Right lung (tissue), 5 donors: Measurements from ENCODE around the gene TNS3. TPM values are rescaled to one million over a fixed set of nuclear protein-coding genes. Genes with fewer than 3 reads are reported as not detected.
A peak's percentile ranks its signal among the peaks of the same experiment; 100 is the strongest.

ENCODE experiments used
- DNase-seq, 2 donors: peaks; one replicate each; pipeline ENCODE4 v3.0.0-alpha.2; 2013
- polyA plus RNA-seq, 5 donors: library from polyadenylated mRNA; unstranded; fragments of 120-200 nt; gene quantifications; one replicate each; pipeline versions ENCODE4 v1.2.1 to v1.2.3, GENCODE V29; 2013; ENCODE audit warnings: inconsistent platforms in 1 of 5, low replicate concordance in 1 of 5; ENCODE audit not compliant: insufficient read length in 5 of 5, insufficient read depth in 1 of 5

TNS3 gene
- polyA plus RNA-seq, 5 donors = 76.8 to 102 (median 95.4) TPM

DNA sequence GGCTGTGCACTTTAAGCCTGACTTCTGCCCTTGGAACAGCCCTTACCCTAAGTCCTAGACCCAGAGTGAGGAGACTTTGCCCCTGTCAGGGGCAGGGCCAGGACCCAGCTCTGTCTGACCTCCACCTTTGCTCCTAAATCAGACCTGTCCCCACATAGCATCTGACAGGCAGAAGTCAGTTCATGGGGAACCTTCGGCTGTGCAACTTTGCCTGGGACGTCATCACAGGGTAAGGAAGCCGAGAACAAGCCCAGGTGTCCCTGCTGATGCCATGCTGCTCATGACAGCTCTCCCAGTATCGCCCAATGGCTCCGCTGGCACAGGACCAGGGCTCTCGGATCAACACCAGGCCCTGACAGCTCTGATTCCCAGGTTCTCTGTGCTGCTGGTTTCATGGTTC is 55.4 kb downstream of the TNS3 start:
- DNase-seq = no peak

DNA sequence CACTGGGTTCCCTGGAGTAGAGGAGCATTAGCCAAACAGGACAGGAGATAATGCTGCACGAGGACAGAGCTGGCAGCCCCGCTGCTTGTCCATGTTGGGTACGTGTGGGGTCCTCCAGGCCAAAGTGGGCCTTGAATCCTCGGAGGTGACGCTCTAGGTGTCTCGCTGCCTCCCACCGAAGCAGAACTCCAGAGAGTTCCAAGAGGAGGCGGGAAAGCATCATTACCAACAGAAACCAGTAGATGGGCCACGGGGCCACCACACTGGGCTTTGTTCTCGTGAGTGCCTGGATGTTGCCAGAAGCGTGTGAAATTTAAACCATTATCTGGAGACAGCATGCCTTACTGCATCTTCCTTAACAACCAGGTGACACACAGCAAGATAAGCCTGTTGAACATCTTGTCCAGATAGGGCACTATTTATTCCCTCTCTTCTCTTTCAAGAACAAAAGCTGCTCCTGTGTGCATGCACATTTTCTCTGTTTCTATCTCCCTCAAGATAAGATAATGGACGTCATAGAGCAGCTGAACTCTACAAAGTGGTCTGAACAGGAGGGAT is 56.8 kb downstream of the TNS3 start:
- DNase-seq = no peak

DNA sequence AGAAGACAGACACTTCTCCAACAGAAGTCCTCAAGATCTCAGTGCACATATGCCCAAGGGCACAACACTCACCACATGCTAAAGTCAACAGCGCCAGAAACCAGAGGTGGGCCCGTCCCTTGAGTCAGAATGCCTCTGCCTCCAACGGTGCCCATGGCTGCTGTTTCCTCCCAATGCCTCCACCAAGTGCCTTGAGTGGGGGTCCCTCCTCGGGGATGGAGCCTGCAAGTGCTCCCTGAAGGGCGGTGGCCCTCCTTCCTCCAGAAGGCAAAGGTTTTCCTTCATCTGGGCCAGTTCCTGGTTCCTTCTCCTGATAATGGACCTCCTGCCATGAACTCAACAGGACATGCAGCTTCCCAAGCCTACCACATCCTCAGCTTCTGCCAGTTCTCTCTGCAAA is 58.5 kb downstream of the TNS3 start:
- DNase-seq = no peak

DNA sequence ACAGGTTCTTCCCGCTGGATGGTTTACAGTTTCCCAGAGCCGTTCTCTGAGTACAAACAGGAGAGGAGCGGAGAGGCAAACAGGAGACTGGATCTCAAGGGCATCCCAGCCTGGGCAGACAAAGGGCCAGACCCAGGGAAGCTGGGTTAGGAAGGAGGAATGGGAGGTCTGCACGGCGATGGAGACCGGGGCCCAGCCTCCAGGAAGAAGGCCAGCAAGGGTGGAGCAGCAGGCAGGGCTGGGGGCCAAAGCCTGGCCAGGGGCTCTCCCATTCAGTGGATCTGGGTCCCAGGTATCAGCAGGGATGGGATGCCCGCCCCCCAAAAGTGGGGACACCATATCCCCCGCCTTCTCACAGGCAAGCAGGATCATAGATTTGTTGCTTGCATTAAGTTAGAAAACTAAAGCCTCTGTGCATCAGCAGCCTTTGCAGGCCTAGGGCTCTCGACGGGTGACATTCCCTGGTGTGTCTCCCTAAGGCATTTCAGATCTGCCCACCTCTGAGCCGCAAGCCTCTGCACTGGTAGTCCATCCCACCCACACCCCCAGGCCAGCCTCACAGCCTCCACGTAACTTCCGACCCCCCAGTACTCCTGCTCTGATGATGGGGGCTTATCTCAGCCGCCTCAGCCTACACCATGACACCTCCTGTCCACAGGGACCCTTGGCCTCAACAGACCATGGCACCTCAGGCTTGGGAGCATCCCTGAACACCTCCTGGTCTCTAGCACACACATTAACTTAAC is 59.9 kb downstream of the TNS3 start:
- DNase-seq = no peak

DNA sequence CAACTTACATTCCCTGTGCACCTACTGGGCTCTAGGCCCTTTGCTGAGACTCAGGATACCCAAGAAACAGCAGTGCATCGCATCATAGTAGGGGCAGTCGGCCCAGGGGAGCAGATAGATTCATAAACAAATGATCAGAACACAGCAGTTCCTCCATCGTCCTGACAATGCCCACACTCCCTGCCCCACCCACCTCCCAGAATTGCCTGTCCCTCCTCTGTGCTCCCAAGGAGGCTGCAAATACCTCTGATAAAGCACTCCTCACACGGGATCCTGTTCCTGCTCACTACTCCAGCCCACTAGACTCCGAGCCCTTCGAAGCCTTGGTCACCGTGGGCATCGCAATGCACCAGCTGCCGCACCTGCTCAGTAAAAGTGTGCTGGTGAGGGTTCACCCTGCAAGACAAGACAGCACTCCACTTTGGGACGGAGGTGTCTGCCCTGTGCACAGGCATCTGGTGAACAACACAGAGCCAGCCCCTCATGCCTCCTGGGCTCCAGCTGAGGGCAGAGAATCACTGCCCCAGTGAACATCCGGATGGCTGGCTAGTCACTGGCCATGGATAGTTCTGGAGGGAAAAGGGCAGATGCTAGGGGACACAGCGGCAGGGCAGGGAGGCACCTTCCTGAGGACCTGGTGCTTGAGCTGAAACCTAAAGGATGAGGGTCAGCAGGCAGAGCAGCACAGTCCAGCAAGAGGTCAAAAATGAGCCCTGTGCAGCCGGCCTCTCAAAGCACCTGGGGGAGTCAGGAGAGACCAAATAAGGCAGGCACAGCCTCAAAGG is 60.7 kb downstream of the TNS3 start:
- no peak for DNase-seq

DNA sequence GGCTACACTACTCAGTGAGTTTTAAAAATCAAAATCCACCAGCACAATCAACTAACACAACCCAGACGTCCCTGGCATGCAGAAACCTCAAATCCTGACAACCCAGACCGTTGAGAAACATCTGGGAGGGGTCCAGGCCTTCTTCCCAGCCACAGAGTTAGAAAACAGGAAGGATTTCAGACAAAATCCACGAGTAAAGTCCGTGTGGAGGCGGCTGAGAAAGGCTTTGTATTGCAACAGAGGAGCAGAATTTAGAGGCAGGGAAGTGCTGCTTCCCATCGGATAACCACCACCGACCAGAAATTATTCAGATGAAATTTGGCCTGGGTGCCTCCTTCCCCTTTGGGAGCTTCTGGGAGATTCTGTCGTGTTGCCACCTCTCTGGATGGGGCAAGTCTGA is 61.5 kb downstream of the TNS3 start:
- no peak for DNase-seq

DNA sequence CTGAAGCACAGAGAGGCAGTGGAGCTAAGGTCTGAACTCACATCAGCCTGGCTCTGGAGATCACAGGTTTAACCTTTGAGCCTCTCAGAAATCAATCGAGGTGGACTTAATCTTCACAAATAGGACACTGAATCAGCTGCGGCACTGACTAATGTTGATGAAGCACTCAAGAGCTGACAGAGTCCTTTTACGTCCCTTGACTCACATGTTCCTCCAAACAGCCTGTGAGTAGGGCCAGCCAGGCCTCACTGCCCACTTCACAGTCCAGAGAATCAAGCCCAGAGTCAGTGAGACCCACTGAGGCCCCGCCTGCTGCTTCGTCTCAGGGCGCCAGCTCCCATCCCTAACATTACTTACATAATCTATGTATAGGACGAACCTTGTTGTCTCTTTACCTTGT is 63.1 kb downstream of the TNS3 start:
- no peak for DNase-seq

DNA sequence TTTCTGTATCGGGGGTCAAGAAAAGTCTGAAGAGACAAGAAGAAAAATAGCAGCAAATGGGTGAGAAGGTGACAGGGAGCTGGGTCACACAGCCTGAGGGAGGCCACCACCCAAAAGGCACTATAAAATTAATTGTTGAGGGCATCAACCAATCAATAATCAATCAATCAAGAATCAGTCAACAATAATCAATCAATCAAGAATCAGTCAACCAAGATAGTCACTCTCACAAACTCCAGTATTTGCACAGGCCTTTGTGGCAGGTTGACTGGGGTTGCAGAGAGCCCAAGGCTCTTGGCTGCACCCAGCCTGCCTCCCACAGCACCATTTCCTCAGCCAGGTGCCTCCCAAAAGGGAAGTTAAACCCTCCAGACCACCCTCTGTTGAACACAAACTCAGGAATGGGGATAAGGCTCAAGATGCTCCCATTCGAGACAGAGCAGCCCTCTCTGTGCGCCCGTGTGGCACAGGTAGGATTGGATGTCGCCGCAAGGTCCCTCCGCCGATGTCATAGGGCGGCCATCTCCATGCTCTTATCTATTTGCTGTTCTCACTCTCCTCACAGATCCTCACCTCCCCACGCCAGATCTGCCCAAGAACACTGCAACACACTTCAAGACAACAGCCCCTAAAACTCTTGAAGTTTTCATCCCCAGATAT is 64.0 kb downstream of the TNS3 start:
- DNase-seq = no peak

DNA sequence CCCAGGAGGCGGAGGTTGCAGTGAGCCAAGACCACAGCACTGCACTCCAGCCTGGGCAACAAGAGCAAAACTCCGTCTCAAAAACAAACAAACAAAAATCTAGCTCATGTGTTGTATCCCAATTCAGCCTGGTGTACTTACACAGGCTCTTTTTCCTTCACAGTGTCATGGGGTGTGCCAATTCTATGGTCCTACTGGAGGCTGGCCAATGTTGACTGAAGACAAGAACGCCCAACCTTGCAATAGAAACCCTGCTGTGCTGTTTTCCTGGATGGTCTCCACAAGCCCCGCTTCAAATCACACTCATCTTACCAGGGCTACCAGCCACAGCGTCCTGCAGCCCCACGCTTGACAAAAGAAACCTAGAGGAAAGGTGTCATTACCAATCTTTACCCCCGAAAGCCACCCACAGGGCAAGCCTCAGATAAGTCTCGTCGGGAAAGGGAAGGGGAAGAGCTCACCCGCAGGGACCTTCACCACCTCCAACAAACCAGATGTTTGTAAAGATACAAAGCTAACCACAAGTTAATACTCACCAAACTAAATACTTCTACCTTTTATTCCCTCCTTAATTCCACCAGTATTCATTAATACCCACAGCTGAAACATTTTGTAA is 64.8 kb downstream of the TNS3 start:
- DNase-seq = no peak

DNA sequence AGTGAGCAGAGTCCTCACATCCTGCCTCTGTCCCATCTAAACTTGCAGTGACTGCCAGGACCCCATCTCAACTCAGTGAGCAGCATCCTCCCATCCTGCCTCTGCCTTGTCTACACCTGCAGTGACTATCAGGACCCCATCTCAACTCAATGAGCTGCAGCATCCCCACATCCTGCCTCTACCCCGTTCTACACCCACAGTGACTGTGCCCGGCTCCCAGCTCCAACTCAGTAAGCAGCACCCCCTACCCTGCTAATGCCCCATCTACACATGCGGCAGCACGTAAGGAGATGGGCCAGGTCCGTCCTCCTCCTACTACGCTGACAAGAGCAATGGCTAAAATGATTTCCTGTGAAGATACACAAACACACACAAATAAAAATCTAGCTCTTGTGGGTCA is 65.5 kb downstream of the TNS3 start:
- no peak for DNase-seq

DNA sequence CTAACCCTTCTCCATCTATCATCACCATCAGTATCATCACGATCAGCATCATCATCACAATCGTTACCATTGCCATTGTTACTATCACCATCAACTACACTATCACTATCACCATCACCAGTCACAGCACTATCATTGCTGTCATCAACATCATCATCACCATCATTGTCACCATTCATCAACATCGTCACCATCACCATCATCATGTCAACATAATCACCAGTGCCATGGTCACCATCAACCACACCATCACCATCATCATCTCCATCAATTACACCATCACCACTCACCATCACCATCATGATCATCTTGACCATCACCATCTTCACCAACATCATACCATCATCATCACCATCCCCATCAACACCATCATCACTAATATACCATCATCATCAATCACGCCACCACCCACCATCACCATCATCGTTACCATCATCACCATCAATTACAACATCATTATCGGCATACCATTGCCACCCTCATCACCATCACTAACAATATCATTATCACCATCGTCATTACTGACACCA is 66.5 kb downstream of the TNS3 start:
- DNase-seq = no peak

DNA sequence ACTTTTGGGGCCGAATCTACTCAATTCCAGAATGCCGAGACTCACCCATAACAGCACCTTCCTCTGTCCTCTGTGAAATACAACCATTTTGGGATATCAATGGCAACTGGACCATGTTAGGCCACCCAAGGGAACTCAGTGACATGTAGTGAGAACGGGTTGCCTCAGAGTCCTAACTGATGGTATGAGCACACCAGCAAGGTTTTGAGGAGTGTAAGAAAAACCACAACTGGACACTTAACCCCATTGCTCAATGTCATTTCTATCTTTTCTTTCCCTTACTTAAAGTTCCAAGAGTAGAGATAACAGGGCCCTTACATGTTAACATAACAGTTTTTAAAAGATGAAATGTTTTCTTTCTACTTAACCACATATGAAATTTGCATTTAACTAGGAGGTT is 67.1 kb downstream of the TNS3 start:
- DNase-seq = no peak

DNA sequence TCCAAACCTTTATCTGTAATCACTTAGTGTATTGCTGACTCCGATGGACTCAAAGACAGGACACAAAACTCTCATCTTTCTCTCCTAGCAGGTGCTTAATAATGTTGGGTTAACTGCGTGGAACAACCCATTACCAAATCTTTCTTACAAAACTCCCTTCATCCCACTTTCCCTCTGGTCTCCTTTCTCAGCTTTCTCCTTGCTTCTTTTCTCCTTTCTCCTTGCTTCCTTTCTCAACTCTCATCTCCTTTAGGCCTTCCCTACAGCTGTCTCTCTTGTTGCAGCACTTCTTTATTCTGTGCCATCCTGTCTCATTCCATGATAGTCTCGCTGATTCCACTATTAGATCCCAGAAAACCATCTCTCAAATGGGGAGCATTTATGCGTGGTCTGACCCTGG is 67.5 kb downstream of the TNS3 start:
- DNase-seq = no peak

DNA sequence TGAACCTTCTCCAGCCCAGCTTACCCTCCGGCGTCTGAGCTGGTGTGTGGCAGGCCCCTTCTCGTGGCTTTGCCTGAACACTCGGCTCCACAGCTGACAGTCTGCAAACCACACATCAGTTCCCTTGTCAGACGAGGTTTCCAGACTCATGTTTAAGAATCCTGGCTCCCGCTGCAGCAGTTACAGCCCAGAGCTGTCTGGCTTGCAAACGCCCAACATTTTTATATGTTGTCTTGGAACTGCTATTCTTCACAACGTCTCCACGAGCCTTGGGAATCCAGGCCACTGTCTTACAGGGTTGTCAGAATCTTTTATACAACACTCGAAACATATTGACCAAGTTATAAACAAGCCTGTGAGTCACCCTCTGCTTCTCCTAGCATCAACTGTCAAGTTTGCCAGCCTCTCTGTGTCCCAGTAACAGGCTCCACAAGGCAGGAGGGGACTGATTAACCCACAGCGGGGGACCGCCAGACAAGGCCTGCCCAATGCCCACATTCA is 68.1 kb downstream of the TNS3 start:
- DNase-seq = peak; percentile 88 to 89

DNA sequence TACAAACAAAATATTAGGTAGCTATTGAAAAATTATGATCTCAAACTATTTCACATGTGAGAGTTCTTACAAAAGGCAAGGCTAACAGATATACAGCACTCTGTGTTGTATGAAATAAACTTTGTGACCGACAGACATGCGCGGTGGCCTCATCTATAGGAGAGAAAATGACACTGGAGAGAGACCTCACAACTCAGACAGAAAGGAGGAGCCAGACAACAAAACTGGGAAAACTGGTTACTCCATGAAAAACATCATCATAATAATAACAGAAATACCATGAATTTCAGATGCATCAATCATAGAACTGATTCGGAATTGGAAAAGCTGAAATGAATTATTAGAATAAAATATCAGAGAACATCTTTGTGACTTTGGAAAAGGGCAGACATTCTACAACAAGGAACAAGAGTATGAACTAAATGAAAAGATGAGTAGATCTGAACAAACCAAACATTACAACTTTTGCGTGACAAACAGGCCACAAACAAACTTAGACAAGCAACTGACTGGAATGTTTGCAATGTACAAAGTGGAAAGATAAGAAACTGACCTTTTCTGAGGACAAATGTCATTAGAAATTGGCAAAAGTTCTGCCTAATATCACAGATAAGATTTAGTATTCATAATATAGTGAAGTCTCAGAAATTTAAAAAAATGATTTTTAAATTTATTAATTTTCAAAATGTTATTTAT is 69.3 kb downstream of the TNS3 start:
- no peak for DNase-seq

DNA sequence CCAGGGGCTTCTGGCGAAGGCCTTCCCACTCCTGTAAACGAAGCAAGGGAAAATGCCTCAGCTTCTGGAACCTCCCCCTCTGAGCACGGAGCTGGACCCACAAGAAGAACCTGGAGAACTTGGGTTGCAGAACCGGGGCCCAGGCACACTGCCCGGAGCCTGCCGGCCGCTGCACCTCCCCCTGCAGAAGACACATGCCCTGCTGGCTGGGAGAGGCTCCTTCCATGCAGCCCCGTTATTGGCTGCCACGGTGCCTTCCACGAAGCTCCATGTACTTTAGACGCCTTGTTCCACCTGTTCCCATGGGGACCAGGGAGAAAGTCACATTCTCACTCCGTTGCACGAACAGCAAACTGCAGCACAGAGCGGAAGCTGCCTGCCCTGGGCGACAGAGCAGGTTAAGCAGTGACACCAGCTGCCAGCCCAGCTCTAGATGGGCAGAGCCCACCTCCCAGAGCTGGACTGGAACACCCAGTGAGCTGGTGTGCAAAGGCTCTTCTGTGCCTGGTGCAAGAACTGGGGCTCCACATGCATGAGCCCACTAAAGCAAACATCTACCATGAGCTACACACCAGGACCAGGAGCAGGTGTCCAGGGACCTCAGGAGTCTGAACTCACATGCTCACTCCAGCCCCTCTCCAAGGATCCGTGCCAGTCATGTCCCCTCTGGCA is 70.1 kb downstream of the TNS3 start:
- no peak for DNase-seq

DNA sequence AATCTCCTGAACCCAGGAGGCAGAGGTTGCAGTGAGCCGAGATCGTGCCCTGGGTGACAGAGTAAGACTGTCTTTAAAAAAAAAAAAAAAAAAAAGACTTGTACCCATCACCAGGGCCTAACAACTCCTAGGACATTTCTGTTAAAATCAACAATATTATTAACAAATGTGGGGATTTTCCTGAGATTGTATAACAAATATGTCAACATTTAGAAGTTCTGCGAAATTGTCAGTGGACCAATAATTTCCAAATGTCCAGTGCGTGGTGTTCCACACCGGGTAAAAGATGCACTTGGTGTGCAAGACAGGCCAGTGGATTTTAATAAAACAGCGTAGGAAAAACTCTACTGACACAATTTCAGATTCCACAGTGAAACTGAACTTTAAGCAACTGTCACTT is 71.1 kb downstream of the TNS3 start:
- no peak for DNase-seq

DNA sequence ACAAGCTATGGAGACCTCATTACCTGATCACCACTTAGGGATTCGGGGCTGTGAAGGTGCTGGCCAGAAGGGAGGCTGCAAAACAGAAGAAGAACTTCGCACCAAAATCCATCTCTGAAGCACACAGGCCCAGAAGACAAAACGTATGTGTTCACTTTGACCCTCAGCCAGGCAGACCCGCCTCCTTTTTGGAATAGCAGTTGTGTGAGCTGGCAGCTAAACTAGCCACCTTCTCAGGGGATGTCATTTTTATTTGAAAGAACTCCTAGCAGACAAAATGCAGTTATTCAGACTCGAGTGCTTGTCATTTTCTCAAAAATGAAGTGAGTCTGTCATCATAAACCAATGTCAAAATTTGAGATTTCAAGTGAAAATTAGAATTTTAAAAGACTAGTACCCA is 71.7 kb downstream of the TNS3 start:
- no peak for DNase-seq

DNA sequence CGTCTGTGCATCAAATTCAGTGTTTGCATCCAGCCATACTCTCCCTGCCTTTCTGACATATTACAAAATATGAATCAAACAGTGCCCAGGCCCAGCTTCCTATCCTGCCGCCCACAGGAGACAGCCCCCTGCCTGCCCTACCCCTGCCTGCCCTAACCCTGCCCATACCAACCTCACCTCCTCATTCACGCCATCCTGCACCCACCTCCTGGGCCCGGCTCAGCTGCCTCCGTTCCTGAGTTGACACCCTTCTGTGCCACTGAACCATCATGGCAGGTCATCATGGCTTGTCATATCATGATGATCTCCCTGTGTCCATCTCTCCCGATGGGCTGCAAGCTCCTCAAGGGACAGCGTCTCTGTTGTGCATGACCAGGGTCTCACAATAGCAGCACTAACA is 72.3 kb downstream of the TNS3 start:
- no peak for DNase-seq
